GM10248 (cell line): ENCODE measurements around the gene MPPE1.

Experiments
- CTCF ChIA-PET: fragments of 300-600 bp; sonication (Branson Sonifier 250); formaldehyde crosslinking; extraction: SDS; loops from one replicate; lab custom pipeline; 2021; ENCODE audit warnings: antibody characterized with exemption; lab: Yijun Ruan, JAX
- POLR2A ChIA-PET: fragments of 350-650 bp; sonication (Branson Sonifier 250); formaldehyde crosslinking; extraction: SDS; loops from one replicate; lab custom pipeline; 2020; ENCODE audit warnings: antibody characterized with exemption; lab: Yijun Ruan, JAX
- DNase-seq: peaks from one replicate; pipeline ENCODE4 v3.0.0; 2012; ENCODE audit errors: extremely low spot score
- CTCF ChIP-seq: IDR thresholded peaks from 2 replicates; pipeline ENCODE4 v1.5.1; 2012; ENCODE audit warnings: mild to moderate bottlenecking, low read depth; ENCODE audit errors: extremely low read depth, missing control alignments, control extremely low read depth

The MPPE1 gene

GRCh38 chr18:11844436-11844835, 63.7 kb downstream of the MPPE1 start:
- TF ChIP-seq CTCF, result no peak
- CTCF ChIA-PET, result interaction anchor here (1.0 kb wide), 1 partner anchor 27 kb away, joined by 3 read pairs; no protein-coding TSS in a partner anchor
- DNase-seq, result no peak
- POLR2A ChIA-PET, result no interaction called here

- DNase-seq, result no peak
- CTCF ChIA-PET, result no interaction called here
- POLR2A ChIA-PET, result no interaction called here
- TF ChIP-seq CTCF, result no peak
Observed at GRCh38 chr18:11842562-11842961, 65.6 kb downstream of the MPPE1 start.

GRCh38 chr18:11840493-11840892, 67.6 kb downstream of the MPPE1 start:
- POLR2A ChIA-PET, result no interaction called here

GRCh38 chr18:11839556-11839955, 68.6 kb downstream of the MPPE1 start:
- no peak for TF ChIP-seq CTCF
- POLR2A ChIA-PET, result no interaction called here
- no peak for DNase-seq
- CTCF ChIA-PET, result interaction anchor here (0.6 to 1.8 kb wide), 5 partner anchors 10 to 155 kb away, joined by 3 to 4 read pairs (median 4); no protein-coding TSS in a partner anchor

More at GRCh38 chr18:11840493-11840892, 67.6 kb downstream of the MPPE1 start:
- no peak for DNase-seq
- no peak for TF ChIP-seq CTCF
- CTCF ChIA-PET, result interaction anchor here (0.8 to 1.8 kb wide), 3 partner anchors 57 to 154 kb away, joined by 3 to 4 read pairs (median 3); no protein-coding TSS in a partner anchor

GRCh38 chr18:11834772-11835171, 73.3 kb downstream of the MPPE1 start:
- DNase-seq, result no peak
- POLR2A ChIA-PET, result interaction anchor here (0.6 kb wide), 1 partner anchor 12 kb away, joined by 4 read pairs; no protein-coding TSS in a partner anchor
- CTCF ChIA-PET, result interaction anchor here (1.5 to 1.8 kb wide), 2 partner anchors 13 to 160 kb away, joined by 4 to 6 read pairs; no protein-coding TSS in a partner anchor
- no peak for TF ChIP-seq CTCF
